Umbilical cord (tissue), 2 donors: ENCODE data around the gene PMEL. TPM values are rescaled to one million over a fixed set of nuclear protein-coding genes. Genes with fewer than 3 reads are reported as not detected.
"Not testable (repeated sequence)": the region's sequence is repeated elsewhere in the genome, so short reads cannot be mapped to it uniquely, and the experiment has no call there.

Experiments used
- DNase-seq: peaks from one replicate; pipeline ENCODE4 v3.0.0-alpha.2; 2015; ENCODE audit warnings: low spot score
- total RNA-seq: library from RNA; depleted of rRNA; stranded (reverse); fragments of >200 nt; gene quantifications from one replicate; pipeline ENCODE4 v1.2.3, GENCODE V29; 2014; ENCODE audit warnings: low replicate concordance; ENCODE audit not compliant: insufficient read depth

PMEL gene
- total RNA-seq, 1 donor from 2014 or later, result 13.7 TPM

DNA sequence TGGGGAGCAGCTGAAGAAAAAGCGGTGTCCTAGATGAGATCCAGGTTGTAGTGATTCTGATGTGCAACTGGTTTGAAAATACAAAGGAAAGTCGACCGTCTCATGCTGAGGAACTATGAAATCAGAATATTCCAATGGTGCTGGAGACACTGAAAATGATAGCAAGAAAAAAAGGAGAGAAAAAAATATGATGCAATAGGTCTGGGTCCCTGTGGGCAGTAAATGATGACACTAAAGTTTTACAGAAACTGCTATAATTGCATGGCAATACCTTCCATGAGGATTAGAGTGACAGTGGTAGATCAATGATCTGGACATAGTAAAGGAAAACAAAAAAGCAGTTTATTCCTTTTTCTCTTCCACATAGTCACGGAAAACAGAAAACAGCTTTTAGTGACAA, 40.5 kb downstream of the PMEL start:
- no peak for DNase-seq

DNA sequence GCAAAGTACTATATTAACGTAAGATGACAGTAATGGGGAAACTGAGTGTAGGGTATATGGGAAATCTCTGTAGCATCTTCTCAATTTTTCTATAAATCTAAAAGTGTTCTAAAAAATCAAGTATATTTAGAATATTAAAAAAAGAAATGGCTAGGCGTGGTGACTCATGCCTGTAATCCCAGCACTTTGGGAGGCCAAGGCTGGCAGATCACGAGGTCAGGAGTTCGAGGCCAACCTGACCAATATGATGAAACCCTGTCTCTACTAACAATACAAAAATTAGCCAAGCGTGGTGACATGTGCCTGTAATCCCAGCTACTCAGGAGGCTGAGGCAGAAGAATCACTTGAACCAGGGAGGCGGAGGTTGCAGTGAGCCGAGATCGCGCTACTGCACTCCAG, 42.2 kb downstream of the PMEL start:
- DNase-seq, result not testable (repeated sequence)

- DNase-seq, result no peak
Observed at GRCh38 chr12:55922126-55922525, 43.7 kb downstream of the PMEL start.

DNA sequence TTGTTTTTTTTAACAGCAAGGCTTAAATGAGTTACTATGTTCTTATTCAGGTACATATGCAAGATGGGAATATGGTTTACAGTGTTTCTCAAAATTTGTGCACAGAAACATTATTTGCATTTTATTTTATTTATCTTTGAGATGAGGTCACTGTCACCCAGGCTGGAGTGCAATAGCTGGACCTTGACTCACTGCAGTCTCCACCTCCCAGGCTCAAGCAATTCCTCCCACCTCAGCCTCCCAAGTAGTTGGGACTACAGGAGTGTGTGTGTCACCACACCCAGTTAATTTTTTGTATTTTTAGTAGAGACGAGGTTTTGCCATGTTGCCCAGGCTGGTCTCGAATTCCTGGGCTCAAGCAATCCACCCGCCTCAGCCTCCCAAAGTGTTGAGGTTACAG, 46.8 kb downstream of the PMEL start:
- not testable (repeated sequence) for DNase-seq

DNA sequence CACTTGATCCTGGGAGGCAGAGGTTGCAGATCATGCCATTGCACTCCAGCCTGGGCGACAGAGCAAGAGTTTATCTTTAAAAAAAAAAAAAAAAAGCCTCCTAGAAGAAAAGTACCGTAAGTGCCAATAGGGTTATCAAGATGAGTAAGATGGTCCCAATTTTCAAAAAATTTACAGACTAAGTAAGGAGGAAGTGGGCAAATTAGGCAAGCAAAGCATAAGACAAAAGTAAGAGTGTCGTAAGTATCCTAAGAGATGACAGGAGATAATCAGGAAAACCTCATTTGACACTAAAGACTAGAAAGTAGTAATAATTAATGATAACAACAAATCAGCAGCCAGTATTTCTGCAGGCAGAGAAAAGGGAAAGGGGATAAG, 50.4 kb downstream of the PMEL start:
- DNase-seq, result no peak

DNA sequence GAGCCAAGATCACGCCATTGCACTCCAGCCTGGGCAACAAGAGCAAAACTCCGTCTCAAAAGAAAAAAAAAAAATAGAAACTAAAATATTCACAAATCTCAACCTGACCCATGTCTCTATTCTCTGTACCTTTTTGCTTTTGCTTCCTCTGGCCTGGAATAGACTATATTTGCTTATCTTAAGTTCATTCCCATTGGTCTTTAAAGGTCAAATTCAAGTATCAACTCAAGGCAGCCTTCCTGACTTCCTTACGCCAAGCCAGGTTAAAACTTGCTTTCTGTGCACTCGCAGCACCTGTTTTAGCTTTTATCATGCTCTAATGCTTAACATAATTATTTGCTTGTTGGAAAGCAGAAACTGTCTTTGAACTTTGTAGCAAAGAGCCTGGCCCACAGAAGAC, 52.9 kb downstream of the PMEL start:
- DNase-seq, result no peak

DNA sequence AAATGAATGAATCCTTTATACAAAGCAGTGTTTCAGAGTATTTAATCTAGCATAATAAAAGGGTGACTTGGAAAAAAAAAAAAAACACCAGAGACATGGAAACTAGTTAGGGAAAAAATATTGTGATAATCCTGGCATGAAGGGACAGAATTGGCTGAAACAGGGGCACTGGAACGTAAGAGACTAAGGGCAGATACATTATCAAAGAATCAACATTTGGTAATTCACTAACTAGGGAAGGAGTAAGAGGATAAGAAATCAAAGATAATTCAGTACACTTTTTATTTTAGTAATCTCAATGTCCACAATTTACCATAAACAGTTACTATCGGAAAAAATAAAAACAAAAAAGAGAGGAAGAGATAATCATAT, 56.3 kb downstream of the PMEL start:
- DNase-seq, result no peak

DNA sequence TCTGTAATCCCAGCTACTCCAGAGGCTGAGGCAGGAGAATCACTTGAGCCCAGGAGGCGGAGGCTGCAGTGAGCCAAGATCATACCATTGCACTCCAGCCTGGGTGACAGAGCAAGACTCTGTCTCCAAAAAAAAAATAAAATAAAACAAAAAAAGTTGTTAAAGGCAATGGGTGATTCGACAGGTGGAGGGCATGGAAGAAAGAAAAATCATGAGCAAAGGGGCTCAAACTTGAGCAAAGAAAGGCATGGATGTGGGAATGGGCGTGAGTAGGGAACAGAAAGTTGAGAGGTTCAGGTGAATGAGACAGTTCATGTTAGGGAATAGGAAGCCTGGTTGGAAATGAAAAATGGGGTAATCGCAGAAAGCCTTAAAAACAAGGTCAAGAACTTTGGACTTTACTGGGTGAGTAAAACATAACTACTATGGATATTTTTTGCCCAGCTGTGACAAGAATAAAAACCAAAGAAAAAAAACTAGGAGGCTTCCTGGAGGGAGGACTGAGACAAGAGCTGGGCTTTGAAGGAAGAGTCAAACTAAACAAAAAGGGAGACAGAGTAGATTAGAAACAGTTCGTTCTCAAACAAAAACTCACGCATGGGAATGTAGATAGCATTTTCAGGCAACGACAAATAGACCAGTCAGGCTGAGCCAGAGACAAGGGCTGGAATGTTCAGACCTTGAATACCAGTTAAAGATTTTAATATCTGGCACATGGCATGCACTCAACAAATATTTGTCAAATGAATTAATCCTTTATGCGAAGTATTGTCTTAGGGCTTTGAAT, 56.9 kb downstream of the PMEL start:
- no peak for DNase-seq

DNA sequence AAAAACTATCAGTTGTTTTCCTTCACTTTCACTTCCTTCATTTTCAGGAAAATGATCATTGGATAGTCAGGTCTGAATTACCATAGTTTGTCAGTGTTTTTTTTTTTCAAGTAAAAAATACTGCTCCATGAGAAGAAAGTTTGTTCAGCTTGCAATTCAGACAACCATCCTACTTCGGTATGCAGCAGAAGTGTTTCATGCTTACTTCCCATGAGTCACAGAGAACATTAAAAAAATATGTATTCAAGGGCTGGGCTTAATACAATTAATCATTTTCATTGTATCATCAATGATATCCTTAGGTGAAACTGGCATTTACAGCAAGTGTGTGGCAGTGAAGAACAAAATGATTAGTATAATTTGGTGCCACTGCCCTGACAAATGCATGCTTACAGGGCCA, 59.8 kb downstream of the PMEL start:
- DNase-seq, result no peak

Other genes with a start within 250 kb of the PMEL start
- 67.4 TPM for gene BLOC1S1, start 250.0 kb downstream of the PMEL start, total RNA-seq
- 42.9 TPM for gene RDH5, start 245.6 kb downstream of the PMEL start, total RNA-seq
- 1,689 TPM for gene CD63, start 237.0 kb downstream of the PMEL start, total RNA-seq
- gene GDF11, start 222.9 kb downstream of the PMEL start, total RNA-seq, result 3.1 TPM
- 83.1 TPM for gene SARNP, start 148.3 kb downstream of the PMEL start, total RNA-seq
- 26.2 TPM for gene ORMDL2, start 148.0 kb downstream of the PMEL start, total RNA-seq
- gene DNAJC14, start 136.5 kb downstream of the PMEL start, total RNA-seq, result 40.9 TPM
- 16.1 TPM for gene MMP19, start 123.1 kb downstream of the PMEL start, total RNA-seq
- gene PYM1, start 38.1 kb downstream of the PMEL start, total RNA-seq, result 12.5 TPM
- 37.8 TPM for gene DGKA, start 34.9 kb downstream of the PMEL start, total RNA-seq
- gene CDK2, start 788 bp upstream of the PMEL start, total RNA-seq, result 16.6 TPM
- gene RAB5B, start 8.0 kb upstream of the PMEL start, total RNA-seq, result 37.6 TPM
- gene SUOX, start 31.2 kb upstream of the PMEL start, total RNA-seq, result 43.8 TPM
- gene IKZF4, start 55.0 kb upstream of the PMEL start, total RNA-seq, result 4.3 TPM
- 76.8 TPM for gene RPS26, start 75.9 kb upstream of the PMEL start, total RNA-seq
- 3.1 TPM for gene ERBB3, start 114.1 kb upstream of the PMEL start, total RNA-seq
- 69.8 TPM for gene PA2G4, start 138.5 kb upstream of the PMEL start, total RNA-seq
- 3,505 TPM for gene RPL41, start 150.6 kb upstream of the PMEL start, total RNA-seq
- gene ZC3H10, start 152.2 kb upstream of the PMEL start, total RNA-seq, result 4.8 TPM
- 66.4 TPM for gene ESYT1, start 162.2 kb upstream of the PMEL start, total RNA-seq
- 38.8 TPM for gene MYL6B, start 186.5 kb upstream of the PMEL start, total RNA-seq
- gene MYL6, start 192.3 kb upstream of the PMEL start, total RNA-seq, result 2,679 TPM
- 37.6 TPM for gene SMARCC2, start 223.4 kb upstream of the PMEL start, total RNA-seq